Adrenal gland (tissue), 5 donors: Measurements from ENCODE around the gene TUBB2A.

Experiments used
- POLR2A ChIP-seq, 2 donors: fragments of 450-650 bp; IDR thresholded peaks; one replicate each; pipeline ENCODE4 v1.6.1; 2017; ENCODE audit warnings: antibody characterized with exemption in 2 of 2, mild to moderate bottlenecking in 2 of 2, moderate library complexity in 1 of 2
- TF ChIP-seq, protein P1 (sequence below), 6 experiments: fragments of 450-650 bp in 4 of 6; fragments of 200-600 bp in 2 of 6; sonication (generic) in 1 of 6; IDR thresholded peaks; 1 replicate in 5 of 6; 2 replicates in 1 of 6; pipeline versions ENCODE4 v1.5.1 to v1.8.0; 2016 to 2021; ENCODE audit warnings: antibody characterized with exemption in 6 of 6, mild to moderate bottlenecking in 2 of 6, moderate library complexity in 1 of 6
- donor health status: DM: no; HTN: no; CAD: no.

- TF ChIP-seq, protein P1, sequence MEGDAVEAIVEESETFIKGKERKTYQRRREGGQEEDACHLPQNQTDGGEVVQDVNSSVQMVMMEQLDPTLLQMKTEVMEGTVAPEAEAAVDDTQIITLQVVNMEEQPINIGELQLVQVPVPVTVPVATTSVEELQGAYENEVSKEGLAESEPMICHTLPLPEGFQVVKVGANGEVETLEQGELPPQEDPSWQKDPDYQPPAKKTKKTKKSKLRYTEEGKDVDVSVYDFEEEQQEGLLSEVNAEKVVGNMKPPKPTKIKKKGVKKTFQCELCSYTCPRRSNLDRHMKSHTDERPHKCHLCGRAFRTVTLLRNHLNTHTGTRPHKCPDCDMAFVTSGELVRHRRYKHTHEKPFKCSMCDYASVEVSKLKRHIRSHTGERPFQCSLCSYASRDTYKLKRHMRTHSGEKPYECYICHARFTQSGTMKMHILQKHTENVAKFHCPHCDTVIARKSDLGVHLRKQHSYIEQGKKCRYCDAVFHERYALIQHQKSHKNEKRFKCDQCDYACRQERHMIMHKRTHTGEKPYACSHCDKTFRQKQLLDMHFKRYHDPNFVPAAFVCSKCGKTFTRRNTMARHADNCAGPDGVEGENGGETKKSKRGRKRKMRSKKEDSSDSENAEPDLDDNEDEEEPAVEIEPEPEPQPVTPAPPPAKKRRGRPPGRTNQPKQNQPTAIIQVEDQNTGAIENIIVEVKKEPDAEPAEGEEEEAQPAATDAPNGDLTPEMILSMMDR (IDR thresholded peaks at IDR 0.05) = no peak
- TF ChIP-seq POLR2A (IDR thresholded peaks at IDR 0.05) = no peak
Observed at GRCh38 chr6:3109761-3110160, 47.6 kb downstream of the TUBB2A start.
